HG03060 (cell line): Measurements from ENCODE around the gene BTBD7.

Source experiments
- ATAC-seq: cut with Tn5 transposase; IDR thresholded peaks from one replicate; pipeline ENCODE4 v1.9.1; 2021; ENCODE audit warnings: low read depth, moderate number of reproducible peaks; ENCODE audit not compliant: unreplicated experiment

BTBD7 gene

GRCh38 chr14:93305725-93306418 is 27.0 kb downstream of the BTBD7 start:
- ATAC-seq = no peak

- no peak for ATAC-seq
Measured at GRCh38 chr14:93304771-93305170, 28.1 kb downstream of the BTBD7 start.

GRCh38 chr14:93303659-93304058 is 29.2 kb downstream of the BTBD7 start:
- ATAC-seq = no peak

GRCh38 chr14:93302688-93303581 is 29.9 kb downstream of the BTBD7 start:
- no peak for ATAC-seq

- ATAC-seq = no peak
Measured at GRCh38 chr14:93301821-93302447, 30.9 kb downstream of the BTBD7 start.

GRCh38 chr14:93299866-93300265 is 33.0 kb downstream of the BTBD7 start:
- ATAC-seq = no peak

GRCh38 chr14:93299416-93299815 is 33.4 kb downstream of the BTBD7 start:
- no peak for ATAC-seq

GRCh38 chr14:93295541-93296220 is 37.2 kb downstream of the BTBD7 start:
- no peak for ATAC-seq

- no peak for ATAC-seq
Measured at GRCh38 chr14:93286212-93286890, 46.5 kb downstream of the BTBD7 start.

- ATAC-seq = no peak
Measured at GRCh38 chr14:93285044-93285443, 47.8 kb downstream of the BTBD7 start.

- ATAC-seq = no peak
Measured at GRCh38 chr14:93281937-93282336, 50.9 kb downstream of the BTBD7 start.

- no peak for ATAC-seq
Measured at GRCh38 chr14:93280743-93281142, 52.1 kb downstream of the BTBD7 start.

GRCh38 chr14:93276031-93276716 is 56.7 kb downstream of the BTBD7 start:
- no peak for ATAC-seq

GRCh38 chr14:93274055-93274806 is 58.6 kb downstream of the BTBD7 start:
- no peak for ATAC-seq

- ATAC-seq = no peak
Measured at GRCh38 chr14:93271111-93271510, 61.7 kb downstream of the BTBD7 start.

GRCh38 chr14:93269341-93270068 is 63.3 kb downstream of the BTBD7 start:
- no peak for ATAC-seq

GRCh38 chr14:93268406-93268805 is 64.4 kb downstream of the BTBD7 start:
- no peak for ATAC-seq

GRCh38 chr14:93267149-93267711 is 65.6 kb downstream of the BTBD7 start:
- ATAC-seq = no peak
